Measurements from ENCODE around the gene SIX2.

Gene SIX2

DNA sequence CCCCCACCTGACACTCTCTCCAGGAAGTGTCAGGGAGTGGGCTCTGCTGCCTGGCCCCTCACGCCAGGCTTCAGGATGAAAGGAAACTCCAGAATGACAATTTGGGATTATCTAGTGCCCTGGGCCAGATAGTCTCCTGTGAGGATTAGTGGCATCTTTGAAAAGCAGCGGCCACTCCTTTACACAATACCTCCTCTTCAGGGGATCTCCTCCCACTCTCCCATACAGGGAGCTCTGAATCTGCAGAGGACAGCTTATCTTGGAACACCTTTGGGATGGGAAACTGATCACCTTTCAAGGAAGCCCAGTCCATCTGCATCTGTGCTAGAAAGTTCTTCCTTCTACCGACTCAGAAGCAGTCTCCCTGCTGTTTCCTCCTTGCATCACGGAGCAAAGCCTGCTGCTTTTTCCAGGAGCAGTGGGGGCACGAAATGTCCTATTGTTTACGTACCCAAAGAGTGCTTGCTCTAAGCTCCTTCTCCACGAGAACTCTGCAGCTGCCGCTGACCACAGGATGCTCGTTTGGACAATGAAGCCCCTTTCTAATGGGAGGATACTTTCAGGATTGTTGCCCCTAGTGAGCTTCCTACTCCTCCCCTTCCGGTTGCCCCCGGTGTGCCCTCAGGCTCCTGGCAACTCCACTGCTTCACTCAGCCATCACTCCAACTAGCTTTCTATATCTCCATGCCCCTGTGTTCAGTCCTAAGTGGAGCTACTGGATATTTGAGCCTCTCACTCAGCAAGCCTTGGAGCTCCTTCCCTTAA, 36.3 kb downstream of the SIX2 start:
- TF ChIP-seq EZH2phosphoT487 (conservative IDR thresholded peaks at IDR 0.05; ENCODE audit: low read length): no peak
- TF ChIP-seq, protein P1, sequence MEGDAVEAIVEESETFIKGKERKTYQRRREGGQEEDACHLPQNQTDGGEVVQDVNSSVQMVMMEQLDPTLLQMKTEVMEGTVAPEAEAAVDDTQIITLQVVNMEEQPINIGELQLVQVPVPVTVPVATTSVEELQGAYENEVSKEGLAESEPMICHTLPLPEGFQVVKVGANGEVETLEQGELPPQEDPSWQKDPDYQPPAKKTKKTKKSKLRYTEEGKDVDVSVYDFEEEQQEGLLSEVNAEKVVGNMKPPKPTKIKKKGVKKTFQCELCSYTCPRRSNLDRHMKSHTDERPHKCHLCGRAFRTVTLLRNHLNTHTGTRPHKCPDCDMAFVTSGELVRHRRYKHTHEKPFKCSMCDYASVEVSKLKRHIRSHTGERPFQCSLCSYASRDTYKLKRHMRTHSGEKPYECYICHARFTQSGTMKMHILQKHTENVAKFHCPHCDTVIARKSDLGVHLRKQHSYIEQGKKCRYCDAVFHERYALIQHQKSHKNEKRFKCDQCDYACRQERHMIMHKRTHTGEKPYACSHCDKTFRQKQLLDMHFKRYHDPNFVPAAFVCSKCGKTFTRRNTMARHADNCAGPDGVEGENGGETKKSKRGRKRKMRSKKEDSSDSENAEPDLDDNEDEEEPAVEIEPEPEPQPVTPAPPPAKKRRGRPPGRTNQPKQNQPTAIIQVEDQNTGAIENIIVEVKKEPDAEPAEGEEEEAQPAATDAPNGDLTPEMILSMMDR (IDR thresholded peaks at IDR 0.05; ENCODE audit: insufficient read depth, low read length, poor library complexity, severe bottlenecking): no peak
- Histone ChIP-seq H3K9me2 (replicated peaks; ENCODE audit: insufficient read depth, low read length) (no peaks in the 10 kb centered on the region), H4K20me1 (ENCODE audit: low read depth, low read length) (no peaks in the 10 kb centered on the region), H2AFZ (ENCODE audit: low read depth, low read length, severe bottlenecking) (no peak overlapping the region), H3K79me2 (ENCODE audit: insufficient read depth, low read length) (no peaks in the 10 kb centered on the region), H3K9ac (ENCODE audit: low read length) (no peak overlapping the region), H3K4me3 (ENCODE audit: insufficient read depth, low read length, poor library complexity, severe bottlenecking) (no peak overlapping the region), H3K36me3 (ENCODE audit: low read length) (no peaks in the 10 kb centered on the region), H3K4me2 (ENCODE audit: low read depth, low read length, poor library complexity, severe bottlenecking) (no peak overlapping the region), H3K9me3 (ENCODE audit: insufficient read depth, low read length) (no peaks in the 10 kb centered on the region), H3F3A (ENCODE audit: insufficient read depth) (no peaks in the 10 kb centered on the region), H3K27ac (ENCODE audit: low read depth, low read length) (no peak overlapping the region), H3K27me3 (ENCODE audit: low read length) (no peaks in the 10 kb centered on the region)

DNA sequence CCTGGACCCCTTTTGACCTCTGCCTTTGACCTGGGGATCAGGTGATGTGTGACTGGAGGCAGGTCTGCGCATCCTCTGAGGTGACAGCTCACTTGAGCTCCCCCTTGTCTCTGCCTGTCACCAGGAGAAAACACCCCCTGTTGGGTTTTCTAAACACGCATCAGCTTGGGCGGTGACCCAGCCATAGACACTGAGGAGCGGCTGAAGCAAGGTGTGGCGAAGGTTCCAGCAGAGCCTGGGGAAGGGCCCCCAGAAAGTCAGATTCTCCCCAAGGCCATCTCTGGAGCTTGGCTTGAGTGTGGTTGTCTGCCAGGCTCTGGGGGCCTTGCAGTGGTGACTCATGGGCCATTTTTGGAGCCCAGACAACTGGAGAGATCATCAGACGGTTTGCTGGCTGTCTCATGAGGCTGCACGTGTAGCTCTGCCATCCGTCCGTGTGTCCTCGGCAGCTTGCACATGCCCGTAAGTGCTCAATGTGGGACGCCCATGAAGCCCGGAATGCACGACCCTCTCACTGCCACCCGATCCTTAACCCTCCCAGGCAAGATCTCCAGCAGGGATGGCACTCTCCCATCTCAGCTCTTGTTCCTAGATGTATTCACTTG, 38.3 kb downstream of the SIX2 start:
- Histone ChIP-seq H3K9me2 (replicated peaks; ENCODE audit: insufficient read depth, low read length) (no peaks in the 10 kb centered on the region), H3K79me2 (ENCODE audit: insufficient read depth, low read length) (no peaks in the 10 kb centered on the region), H3K9ac (ENCODE audit: low read length) (no peak overlapping the region), H3K4me2 (ENCODE audit: low read depth, low read length, poor library complexity, severe bottlenecking) (no peak overlapping the region), H3K36me3 (ENCODE audit: low read length) (no peaks in the 10 kb centered on the region), H3K4me3 (ENCODE audit: insufficient read depth, low read length, poor library complexity, severe bottlenecking) (no peak overlapping the region), H3K27me3 (ENCODE audit: low read length) (no peaks in the 10 kb centered on the region), H2AFZ (ENCODE audit: low read depth, low read length, severe bottlenecking) (no peak overlapping the region), H4K20me1 (ENCODE audit: low read depth, low read length) (no peaks in the 10 kb centered on the region), H3K9me3 (ENCODE audit: insufficient read depth, low read length) (no peaks in the 10 kb centered on the region), H3K27ac (ENCODE audit: low read depth, low read length) (no peak overlapping the region), H3F3A (ENCODE audit: insufficient read depth) (no peaks in the 10 kb centered on the region)
- no peak for TF ChIP-seq EZH2phosphoT487 (conservative IDR thresholded peaks at IDR 0.05; ENCODE audit: low read length)
- TF ChIP-seq, protein P1 (IDR thresholded peaks at IDR 0.05; ENCODE audit: insufficient read depth, low read length, poor library complexity, severe bottlenecking): no peak

DNA sequence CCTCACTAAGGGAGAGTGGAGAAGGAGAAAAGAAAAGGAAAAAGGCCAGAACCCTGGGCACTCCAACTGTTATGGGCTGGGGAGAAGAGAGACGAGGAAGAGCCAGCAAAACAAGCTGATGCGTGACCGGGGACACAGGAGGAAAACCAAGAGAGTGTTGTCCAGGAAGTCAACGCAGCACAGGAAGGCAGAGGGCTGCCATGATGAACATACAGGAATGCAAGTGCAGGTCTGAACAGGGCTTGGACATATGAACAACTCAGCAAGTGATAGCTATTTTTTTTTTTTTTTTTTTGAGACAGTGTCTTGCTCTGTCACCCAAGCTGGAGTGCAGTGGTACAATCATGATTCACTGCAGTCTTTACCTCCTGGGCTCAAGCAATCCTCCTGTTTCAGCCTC, 39.3 kb downstream of the SIX2 start:
- H3K79me2 ChIP-seq (ENCODE audit: insufficient read depth, low read length): no peaks in the 10 kb centered on the region

More for the DNA sequence above, 39.3 kb downstream of the SIX2 start:
- Histone ChIP-seq H3F3A (ENCODE audit: insufficient read depth) (no peaks in the 10 kb centered on the region), H3K36me3 (ENCODE audit: low read length) (no peaks in the 10 kb centered on the region), H3K27me3 (ENCODE audit: low read length) (no peaks in the 10 kb centered on the region), H4K20me1 (ENCODE audit: low read depth, low read length) (no peaks in the 10 kb centered on the region), H3K4me2 (ENCODE audit: low read depth, low read length, poor library complexity, severe bottlenecking) (no peak overlapping the region), H2AFZ (ENCODE audit: low read depth, low read length, severe bottlenecking) (no peak overlapping the region), H3K4me3 (ENCODE audit: insufficient read depth, low read length, poor library complexity, severe bottlenecking) (no peak overlapping the region), H3K9ac (ENCODE audit: low read length) (no peak overlapping the region), H3K9me2 (replicated peaks; ENCODE audit: insufficient read depth, low read length) (no peaks in the 10 kb centered on the region), H3K9me3 (ENCODE audit: insufficient read depth, low read length) (no peaks in the 10 kb centered on the region), H3K27ac (ENCODE audit: low read depth, low read length) (no peak overlapping the region)
- TF ChIP-seq EZH2phosphoT487 (conservative IDR thresholded peaks at IDR 0.05; ENCODE audit: low read length): no peak
